ENCODE data around the gene STK38. TPM values are rescaled to one million over a fixed set of nuclear protein-coding genes. Genes with fewer than 3 reads are reported as not detected.

The STK38 gene
- total and polyA plus RNA-seq, 4 donors, result 9.3 to 21.8 (median 12.3) TPM

DNA sequence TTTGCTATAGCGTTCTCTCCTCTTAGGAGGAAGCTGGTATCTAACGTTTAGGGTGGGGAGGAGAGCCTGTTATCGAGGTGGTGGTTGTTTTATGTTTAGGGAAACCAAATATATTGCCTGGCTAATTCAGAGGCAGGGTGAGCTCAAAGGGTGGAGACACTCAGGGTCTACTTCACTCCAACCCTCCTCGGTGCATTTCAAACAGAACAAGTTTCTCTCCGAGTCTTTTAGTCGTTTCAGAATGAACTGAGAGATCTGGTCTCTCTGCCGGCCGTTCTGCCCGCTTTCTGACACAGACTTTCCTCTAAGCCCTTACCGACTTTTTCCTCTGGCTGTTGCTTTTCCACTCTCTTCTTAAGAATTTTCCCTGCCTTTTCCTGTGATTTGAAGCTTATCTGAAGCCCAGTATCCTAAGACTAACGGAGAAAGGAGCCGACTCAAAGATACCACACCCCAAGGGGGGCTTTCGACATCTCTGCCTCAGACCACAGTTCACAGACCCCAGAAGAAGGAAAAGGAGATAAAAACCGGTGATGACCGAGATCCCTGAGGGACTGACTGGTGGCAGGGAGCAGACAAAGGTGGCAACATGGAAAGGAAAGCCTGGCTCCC is 865 bp downstream of the STK38 start:
- peak; percentile 36 for DNase-seq (ENCODE audit: low spot score)
- WGBS, result 1% methylated on average over 15 of the region's 15 CpGs
- TF ChIP-seq, protein P1, sequence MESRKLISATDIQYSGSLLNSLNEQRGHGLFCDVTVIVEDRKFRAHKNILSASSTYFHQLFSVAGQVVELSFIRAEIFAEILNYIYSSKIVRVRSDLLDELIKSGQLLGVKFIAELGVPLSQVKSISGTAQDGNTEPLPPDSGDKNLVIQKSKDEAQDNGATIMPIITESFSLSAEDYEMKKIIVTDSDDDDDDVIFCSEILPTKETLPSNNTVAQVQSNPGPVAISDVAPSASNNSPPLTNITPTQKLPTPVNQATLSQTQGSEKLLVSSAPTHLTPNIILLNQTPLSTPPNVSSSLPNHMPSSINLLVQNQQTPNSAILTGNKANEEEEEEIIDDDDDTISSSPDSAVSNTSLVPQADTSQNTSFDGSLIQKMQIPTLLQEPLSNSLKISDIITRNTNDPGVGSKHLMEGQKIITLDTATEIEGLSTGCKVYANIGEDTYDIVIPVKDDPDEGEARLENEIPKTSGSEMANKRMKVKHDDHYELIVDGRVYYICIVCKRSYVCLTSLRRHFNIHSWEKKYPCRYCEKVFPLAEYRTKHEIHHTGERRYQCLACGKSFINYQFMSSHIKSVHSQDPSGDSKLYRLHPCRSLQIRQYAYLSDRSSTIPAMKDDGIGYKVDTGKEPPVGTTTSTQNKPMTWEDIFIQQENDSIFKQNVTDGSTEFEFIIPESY (IDR thresholded peaks at IDR 0.05), result no peak
- no peak for TF ChIP-seq SP1 (IDR thresholded peaks at IDR 0.05)
- TF ChIP-seq NR2F2 (IDR thresholded peaks at IDR 0.05), result no peak
- no peak for TF ChIP-seq TAF1 (conservative IDR thresholded peaks at IDR 0.05)
- no peak for TF ChIP-seq HNF4G (IDR thresholded peaks at IDR 0.05)
- TF ChIP-seq MAX (IDR thresholded peaks at IDR 0.05), result no peak
- no peak for TF ChIP-seq ATF3 (IDR thresholded peaks at IDR 0.05)
- no peak for TF ChIP-seq RAD21 (IDR thresholded peaks at IDR 0.05)
- TF ChIP-seq JUND (IDR thresholded peaks at IDR 0.05), result no peak
- TF ChIP-seq, protein P2, sequence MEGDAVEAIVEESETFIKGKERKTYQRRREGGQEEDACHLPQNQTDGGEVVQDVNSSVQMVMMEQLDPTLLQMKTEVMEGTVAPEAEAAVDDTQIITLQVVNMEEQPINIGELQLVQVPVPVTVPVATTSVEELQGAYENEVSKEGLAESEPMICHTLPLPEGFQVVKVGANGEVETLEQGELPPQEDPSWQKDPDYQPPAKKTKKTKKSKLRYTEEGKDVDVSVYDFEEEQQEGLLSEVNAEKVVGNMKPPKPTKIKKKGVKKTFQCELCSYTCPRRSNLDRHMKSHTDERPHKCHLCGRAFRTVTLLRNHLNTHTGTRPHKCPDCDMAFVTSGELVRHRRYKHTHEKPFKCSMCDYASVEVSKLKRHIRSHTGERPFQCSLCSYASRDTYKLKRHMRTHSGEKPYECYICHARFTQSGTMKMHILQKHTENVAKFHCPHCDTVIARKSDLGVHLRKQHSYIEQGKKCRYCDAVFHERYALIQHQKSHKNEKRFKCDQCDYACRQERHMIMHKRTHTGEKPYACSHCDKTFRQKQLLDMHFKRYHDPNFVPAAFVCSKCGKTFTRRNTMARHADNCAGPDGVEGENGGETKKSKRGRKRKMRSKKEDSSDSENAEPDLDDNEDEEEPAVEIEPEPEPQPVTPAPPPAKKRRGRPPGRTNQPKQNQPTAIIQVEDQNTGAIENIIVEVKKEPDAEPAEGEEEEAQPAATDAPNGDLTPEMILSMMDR (IDR thresholded peaks at IDR 0.05; ENCODE audit: low read depth, low read length, missing input control), result no peak
- TF ChIP-seq EGR1 (IDR thresholded peaks at IDR 0.05; ENCODE audit: low read depth in 2 of 2), result no peak
- TF ChIP-seq, protein P3, sequence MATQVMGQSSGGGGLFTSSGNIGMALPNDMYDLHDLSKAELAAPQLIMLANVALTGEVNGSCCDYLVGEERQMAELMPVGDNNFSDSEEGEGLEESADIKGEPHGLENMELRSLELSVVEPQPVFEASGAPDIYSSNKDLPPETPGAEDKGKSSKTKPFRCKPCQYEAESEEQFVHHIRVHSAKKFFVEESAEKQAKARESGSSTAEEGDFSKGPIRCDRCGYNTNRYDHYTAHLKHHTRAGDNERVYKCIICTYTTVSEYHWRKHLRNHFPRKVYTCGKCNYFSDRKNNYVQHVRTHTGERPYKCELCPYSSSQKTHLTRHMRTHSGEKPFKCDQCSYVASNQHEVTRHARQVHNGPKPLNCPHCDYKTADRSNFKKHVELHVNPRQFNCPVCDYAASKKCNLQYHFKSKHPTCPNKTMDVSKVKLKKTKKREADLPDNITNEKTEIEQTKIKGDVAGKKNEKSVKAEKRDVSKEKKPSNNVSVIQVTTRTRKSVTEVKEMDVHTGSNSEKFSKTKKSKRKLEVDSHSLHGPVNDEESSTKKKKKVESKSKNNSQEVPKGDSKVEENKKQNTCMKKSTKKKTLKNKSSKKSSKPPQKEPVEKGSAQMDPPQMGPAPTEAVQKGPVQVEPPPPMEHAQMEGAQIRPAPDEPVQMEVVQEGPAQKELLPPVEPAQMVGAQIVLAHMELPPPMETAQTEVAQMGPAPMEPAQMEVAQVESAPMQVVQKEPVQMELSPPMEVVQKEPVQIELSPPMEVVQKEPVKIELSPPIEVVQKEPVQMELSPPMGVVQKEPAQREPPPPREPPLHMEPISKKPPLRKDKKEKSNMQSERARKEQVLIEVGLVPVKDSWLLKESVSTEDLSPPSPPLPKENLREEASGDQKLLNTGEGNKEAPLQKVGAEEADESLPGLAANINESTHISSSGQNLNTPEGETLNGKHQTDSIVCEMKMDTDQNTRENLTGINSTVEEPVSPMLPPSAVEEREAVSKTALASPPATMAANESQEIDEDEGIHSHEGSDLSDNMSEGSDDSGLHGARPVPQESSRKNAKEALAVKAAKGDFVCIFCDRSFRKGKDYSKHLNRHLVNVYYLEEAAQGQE (IDR thresholded peaks at IDR 0.05), result no peak
- TF ChIP-seq FOXA1 (IDR thresholded peaks at IDR 0.05), result no peak
- no peak for TF ChIP-seq FOXA2 (IDR thresholded peaks at IDR 0.05)
- no peak for TF ChIP-seq GABPA (IDR thresholded peaks at IDR 0.05 in 1 of 2, conservative IDR thresholded peaks at IDR 0.05 in 1 of 2)
- H3K4me3 ChIP-seq (ENCODE audit: low read depth in 1 of 3, low read length in 3 of 3), result peak overlapping the region; percentile 79 to 99 (median 82)
- no peaks in the 10 kb centered on the region for H3K27me3 ChIP-seq (ENCODE audit: control insufficient read depth in 4 of 4, insufficient read depth in 4 of 4, low read length in 3 of 4)
- H3K36me3 ChIP-seq (ENCODE audit: control insufficient read depth in 4 of 4, insufficient read depth in 3 of 4, low read depth in 1 of 4, low read length in 3 of 4), result no peaks in the 10 kb centered on the region
- peak overlapping the region; percentile 85 to 94 for H3K27ac ChIP-seq (ENCODE audit: low read depth in 1 of 2, low read length in 2 of 2)
- no peaks in the 10 kb centered on the region for H3K9me3 ChIP-seq (ENCODE audit: control insufficient read depth in 4 of 4, low read length in 3 of 4)
- H3K4me1 ChIP-seq (ENCODE audit: control insufficient read depth in 4 of 4, insufficient read depth in 4 of 4, low read length in 3 of 4), result peaks cover 6 to 20% (median 13%) of the 10 kb centered on the region in 4 donors
- peak overlapping the region; percentile 81 to 99 for H3K9ac ChIP-seq (ENCODE audit: low read depth in 1 of 2, low read length in 2 of 2)

All from liver (tissue), 9 donors.